ENCODE measurements around the gene KRTAP10-4.
"Not testable (repeated sequence)": the region's sequence is repeated elsewhere in the genome, so short reads cannot be mapped to it uniquely, and the experiment has no call there.

Gene KRTAP10-4

GRCh38 chr21:44589586-44590305 lies 16.2 kb downstream of the KRTAP10-4 start:
- TF ChIP-seq CTCF (IDR thresholded peaks at IDR 0.05; ENCODE audit: low read depth, low read length, missing control alignments) = no peak
- H3K4me3 ChIP-seq (ENCODE audit: low read depth, low read length) = no peak overlapping the region
- DNase-seq (ENCODE audit: low read depth) = no peak
- in situ Hi-C loops (cut with HindIII; ENCODE audit: low sequenced_read_pairs) = no loop called here

- in situ Hi-C loops (cut with HindIII; ENCODE audit: low sequenced_read_pairs) = no loop called here
- no peak overlapping the region for H3K4me3 ChIP-seq (ENCODE audit: low read depth, low read length)
- TF ChIP-seq CTCF (IDR thresholded peaks at IDR 0.05; ENCODE audit: low read depth, low read length, missing control alignments) = no peak
- no peak for DNase-seq (ENCODE audit: low read depth)
Measured at GRCh38 chr21:44590311-44590721, 16.8 kb downstream of the KRTAP10-4 start.

DNA sequence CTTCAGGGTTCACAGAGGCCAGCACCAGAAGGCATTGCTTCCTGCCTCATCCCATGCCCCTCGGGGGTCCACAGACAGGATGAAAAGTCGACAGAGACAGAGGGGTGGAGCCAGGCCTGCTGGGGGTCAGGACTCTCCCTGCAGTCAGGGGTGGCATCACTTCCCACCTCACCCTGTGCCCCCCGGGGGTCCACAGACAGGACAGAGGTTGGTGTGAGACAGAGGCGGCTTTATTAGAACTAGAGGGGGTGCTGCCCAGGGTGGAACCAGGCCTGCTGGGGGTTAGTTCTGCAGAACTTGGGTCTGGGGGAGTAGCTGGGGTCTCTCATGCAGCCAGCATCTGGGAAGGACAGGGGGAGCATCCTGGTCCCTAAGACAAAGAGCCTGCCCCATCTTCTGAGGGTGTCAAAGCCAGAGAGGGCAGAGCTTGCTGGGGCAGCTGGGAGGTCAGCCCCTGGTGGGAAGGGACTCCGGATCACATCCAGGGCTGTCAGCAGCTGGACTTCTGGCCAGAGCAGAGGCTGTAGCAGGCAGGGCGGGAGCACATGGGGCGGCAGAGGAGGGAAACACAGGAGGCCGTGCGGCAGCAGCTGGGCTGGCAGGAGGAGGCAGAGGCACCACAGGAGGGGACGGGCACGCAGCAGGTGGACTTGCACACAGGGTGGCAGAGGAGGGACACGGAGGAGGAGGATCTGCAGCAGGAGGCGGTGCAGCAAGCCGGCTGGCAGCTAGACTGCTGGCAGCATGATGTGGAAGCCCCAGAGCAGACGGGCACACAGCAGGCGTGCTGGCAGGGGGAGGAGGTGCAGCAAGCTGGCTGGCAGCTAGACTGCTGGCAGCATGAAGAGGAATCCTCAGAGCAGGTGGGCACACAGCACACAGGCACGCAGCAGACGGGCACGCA lies 17.6 kb downstream of the KRTAP10-4 start:
- DNase-seq (ENCODE audit: low read depth); in situ Hi-C loops (cut with HindIII; ENCODE audit: low sequenced_read_pairs); H3K4me3 ChIP-seq (ENCODE audit: low read depth, low read length): not testable (repeated sequence)

GRCh38 chr21:44591801-44592130 lies 18.2 kb downstream of the KRTAP10-4 start:
- in situ Hi-C loops (cut with HindIII; ENCODE audit: low sequenced_read_pairs); DNase-seq (ENCODE audit: low read depth); H3K4me3 ChIP-seq (ENCODE audit: low read depth, low read length): not testable (repeated sequence)

- no peak for DNase-seq (ENCODE audit: low read depth)
Measured at GRCh38 chr21:44592446-44593311, 19.1 kb downstream of the KRTAP10-4 start, which contains the start of gene KRTAP10-6. Gene KRTAP10-6, minus strand, starts transcription at chr21:44592505. Its CDS starts 21 bp downstream, at chr21:44592484.

GRCh38 chr21:44593598-44594405 lies 20.3 kb downstream of the KRTAP10-4 start:
- no peak for TF ChIP-seq CTCF (IDR thresholded peaks at IDR 0.05; ENCODE audit: low read depth, low read length, missing control alignments)
- no peak overlapping the region for H3K4me3 ChIP-seq (ENCODE audit: low read depth, low read length)
- no peak for DNase-seq (ENCODE audit: low read depth)
- in situ Hi-C loops (cut with HindIII; ENCODE audit: low sequenced_read_pairs) = no loop called here

More at GRCh38 chr21:44592446-44593311, 19.1 kb downstream of the KRTAP10-4 start, which contains the start of gene KRTAP10-6:
- TF ChIP-seq CTCF (IDR thresholded peaks at IDR 0.05; ENCODE audit: low read depth, low read length, missing control alignments) = no peak
- in situ Hi-C loops (cut with HindIII; ENCODE audit: low sequenced_read_pairs) = no loop called here
- no peak within 1 kb of the TSS for H3K4me3 ChIP-seq (ENCODE audit: low read depth, low read length)

All from astrocyte of the cerebellum (primary cell).